Left colon (tissue), 2 donors: Measurements from ENCODE around the gene COL15A1. TPM values are rescaled to one million over a fixed set of nuclear protein-coding genes. Genes with fewer than 3 reads are reported as not detected.
"Not testable (repeated sequence)": the region's sequence is repeated elsewhere in the genome, so short reads cannot be mapped to it uniquely, and the experiment has no call there.

Experiments used
- ATAC-seq: fragments of 200-7000 bp; cut with Tn5 transposase; one replicate; pipeline ENCODE4 v1.9.1; 2020; ENCODE audit warnings: mild to moderate bottlenecking, moderate library complexity
- DNase-seq, 2 donors: peaks; one replicate each; pipeline ENCODE4 v3.0.0-alpha.2; 2020
- intact Hi-C, 2 donors: fragments of 100-400 bp; cut with DNase I in 1 of 2; cut with micrococcal nuclease in 1 of 2; formaldehyde crosslinking; loops; one replicate each; pipeline versions ENCODE4 v1.11.2 to v1.14.0; 2022; cut with DNase I, micrococcal nuclease
- total RNA-seq, 2 donors: library from RNA; stranded (reverse); fragmentation: NEBNext Ultra II Directional; extraction: Animal tissue kit (Norgen Biotek cat#: 25700); gene quantifications; one replicate each; pipeline ENCODE4 v1.2.1, GENCODE V29; 2021
- donor health status: DM: no; HTN: no; CAD: no.
- donor health status: DM: yes; HTN: yes; CAD: no.

The COL15A1 gene
- total RNA-seq, 2 donors from 2014 or later: 2.4 to 9.5 TPM

DNA sequence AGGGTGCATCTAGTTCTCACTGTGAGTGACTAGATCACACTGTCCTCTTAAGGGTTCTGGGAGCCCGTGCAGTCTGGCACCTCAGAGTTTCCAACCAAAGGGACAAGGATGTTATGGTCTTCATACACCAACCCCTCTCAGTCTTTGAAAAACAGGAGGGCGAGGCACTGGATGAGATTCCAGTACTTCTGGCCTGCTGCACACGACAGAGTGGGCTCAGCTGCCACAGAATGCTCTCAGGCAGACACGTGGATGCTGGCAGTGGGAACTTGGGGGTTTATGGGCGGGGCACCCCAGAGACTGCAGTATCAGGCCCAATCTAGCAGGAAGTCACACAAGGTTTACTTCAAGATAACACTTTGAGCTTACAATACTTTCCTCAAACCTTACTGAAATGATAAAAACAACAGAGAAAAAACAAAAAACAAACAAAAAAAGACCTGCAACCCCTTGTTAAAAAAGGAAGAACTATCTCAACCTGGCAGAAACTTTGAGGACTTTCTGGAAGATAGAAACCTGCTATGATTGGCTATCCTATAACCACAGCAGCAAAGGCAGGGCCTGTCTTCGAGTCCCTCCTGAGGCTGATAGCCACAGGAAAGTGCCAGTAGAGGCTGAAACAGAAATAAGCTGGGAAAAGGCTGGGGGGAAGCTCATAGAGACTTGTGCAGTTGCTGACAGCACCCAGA, 132.9 kb downstream of the COL15A1 start:
- DNase-seq: peak in 1 of 2 donors; percentile 42
- intact Hi-C loops: no loop called here
- ATAC-seq: no peak

DNA sequence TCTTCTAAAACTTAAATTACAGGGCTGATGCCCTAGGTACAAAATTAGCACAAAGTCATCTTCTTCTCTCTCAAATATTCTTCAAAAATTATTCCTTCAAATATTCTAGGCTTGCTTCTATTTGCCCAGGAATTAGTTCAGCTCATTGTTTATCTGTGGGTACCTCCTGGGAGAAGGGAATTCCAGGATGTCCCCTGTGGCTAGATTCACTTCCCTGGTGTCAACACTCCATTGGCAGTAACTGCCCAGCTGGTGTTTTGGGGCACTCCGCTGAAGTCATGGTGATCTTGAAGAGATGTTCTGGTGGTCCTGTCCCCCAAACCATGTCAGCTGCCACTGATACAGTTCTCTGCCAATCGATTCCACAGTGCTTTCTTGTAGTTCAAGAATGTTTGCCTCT, 135.0 kb downstream of the COL15A1 start:
- DNase-seq (no peak), ATAC-seq (no peak)
- intact Hi-C loops: no loop called here

DNA sequence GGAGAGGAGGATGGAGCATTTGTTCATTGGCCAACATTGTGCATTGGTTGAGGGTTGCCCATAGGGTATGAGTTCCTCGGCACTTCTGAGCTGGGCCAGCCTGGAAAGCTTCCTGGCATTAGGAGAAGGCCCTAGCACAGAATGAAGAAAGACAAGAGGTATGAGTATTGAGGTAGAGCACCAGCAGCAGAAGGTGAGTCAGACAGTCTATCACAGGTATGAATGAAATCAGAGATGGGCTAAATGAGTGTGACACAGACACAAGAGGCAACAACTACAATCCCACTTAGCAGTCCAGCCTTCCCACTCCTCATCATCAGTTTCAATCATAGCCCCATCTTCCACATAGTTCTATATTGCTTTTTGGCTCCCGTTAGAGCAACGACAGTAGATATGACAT, 135.8 kb downstream of the COL15A1 start:
- intact Hi-C loops: no loop called here
- no peak for DNase-seq
- no peak for ATAC-seq

DNA sequence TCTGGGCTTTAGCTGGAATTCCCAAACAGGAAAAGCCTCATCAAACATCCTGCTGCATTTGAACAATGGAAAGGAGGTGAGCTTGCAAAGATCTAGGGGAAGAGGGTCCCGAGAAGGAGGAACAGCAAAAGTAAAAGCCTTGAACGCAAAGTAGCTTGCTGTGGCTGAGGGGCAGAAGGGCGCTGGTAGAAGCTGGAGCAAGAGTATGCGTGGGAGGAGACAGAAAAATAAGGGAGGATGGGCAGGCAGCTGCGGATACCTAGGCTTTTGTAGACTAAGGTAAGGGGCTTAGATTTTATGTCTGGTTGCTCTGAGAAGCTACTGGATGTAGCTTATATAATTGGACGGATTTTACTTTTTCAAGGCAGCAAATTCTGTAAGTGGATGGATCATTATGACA, 139.3 kb downstream of the COL15A1 start:
- ATAC-seq: no peak

DNA sequence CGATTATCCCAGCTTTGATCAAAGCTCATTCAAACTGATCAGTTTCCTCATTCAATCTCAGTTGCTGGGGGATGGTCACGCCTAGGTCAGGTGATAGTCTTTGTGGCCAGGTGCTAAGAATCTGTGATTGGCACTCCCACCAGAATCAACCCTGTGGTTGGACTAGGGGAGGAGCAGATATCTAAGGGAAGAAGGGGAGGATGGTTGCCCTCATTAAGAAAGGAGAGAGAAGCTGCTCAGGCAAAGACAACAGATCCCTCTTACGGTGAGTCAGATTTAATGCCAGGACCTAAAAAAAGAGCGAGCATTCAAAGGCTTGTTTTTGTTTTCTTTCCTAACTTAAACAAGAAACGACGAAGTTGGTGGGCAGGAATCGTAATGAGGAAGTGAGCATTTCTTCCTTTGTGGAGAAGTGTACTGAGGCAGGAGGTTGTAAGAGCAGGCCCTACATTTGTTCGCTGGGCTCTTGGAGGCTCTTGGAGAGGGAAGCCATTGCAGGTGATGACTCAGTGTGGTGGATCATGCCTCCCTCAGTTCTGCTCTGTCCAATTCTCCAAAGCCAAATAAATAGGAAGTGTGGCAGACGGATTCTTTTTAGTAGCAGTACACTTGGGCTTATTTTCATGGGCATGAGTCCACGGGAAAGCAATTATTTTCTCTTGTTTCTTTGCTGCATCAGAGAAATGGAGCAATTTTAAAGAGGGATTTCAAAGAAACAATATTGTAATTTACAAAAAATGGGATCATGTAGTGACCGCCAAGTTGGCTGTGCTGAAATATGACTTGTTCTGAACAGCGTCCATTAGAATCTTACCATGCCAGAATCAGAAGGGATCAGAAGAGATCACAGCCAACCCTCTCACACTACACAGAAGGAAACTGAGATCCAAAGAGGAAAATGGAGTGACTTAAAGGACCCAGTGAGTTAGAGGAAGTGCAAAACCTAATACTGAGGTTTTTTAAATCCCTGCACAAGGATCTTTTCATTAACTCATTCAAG, 142.5 kb downstream of the COL15A1 start:
- ATAC-seq (no peak), DNase-seq (no peak)
- intact Hi-C loops: no loop called here

More for the DNA sequence above, 139.3 kb downstream of the COL15A1 start:
- intact Hi-C loops: no loop called here
- DNase-seq: no peak

DNA sequence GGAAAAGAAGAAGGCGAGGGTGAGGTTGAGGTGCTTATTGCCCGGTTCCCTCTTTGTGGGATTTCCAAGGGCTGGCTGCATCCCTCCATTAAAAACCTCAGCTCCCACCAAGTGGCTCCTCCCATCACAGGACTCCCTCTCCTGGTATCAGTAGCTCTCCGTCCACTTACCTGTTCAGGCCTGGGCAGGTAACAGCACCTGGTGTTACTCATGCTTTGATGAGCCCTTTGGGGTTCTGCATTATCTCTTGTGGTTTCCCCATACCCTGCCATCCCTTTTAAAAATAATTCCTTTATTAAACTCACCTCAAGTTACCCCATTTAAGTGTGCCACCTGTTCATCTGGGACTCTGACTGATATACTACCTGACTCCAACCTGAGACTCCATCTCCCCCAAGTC, 143.8 kb downstream of the COL15A1 start:
- intact Hi-C loops: no loop called here
- no peak for DNase-seq
- ATAC-seq: no peak

DNA sequence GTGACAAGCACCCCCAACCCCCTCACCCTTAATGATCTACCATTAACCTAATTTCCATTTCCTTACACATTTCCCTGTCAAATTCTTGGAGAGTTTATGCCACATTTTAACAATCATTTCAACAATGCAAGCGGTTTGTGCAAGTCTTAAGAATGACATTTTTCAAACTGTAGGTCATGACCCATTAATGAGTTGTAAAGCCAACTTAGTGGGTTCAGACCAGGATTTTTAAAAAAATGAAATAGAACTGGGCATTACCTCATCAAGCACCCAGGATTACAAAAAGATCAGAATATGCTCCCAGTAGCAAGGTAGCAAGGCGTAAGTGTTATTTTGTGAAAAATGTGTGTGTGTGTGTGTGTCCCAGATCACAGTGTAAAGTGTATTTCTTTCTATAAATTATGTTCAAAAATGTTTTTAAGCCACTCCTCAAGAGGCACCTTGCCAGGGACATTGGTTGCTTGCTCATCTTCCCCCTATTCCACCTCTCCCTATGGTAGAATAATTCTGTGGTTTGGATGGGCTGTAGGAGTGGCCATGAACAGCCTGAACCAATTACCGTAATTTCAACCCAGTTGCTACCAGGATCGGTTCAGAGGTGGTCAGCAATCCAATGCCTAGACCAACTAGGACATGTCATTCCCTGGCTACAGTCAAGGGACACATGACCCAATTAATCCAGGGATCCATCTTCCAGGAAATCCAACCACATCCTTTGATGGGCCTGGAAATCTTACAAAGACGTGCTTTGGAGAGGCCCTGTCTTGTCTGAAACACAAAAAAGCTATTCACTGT, 146.8 kb downstream of the COL15A1 start:
- no peak for DNase-seq
- no peak for ATAC-seq
- intact Hi-C loops: no loop called here

DNA sequence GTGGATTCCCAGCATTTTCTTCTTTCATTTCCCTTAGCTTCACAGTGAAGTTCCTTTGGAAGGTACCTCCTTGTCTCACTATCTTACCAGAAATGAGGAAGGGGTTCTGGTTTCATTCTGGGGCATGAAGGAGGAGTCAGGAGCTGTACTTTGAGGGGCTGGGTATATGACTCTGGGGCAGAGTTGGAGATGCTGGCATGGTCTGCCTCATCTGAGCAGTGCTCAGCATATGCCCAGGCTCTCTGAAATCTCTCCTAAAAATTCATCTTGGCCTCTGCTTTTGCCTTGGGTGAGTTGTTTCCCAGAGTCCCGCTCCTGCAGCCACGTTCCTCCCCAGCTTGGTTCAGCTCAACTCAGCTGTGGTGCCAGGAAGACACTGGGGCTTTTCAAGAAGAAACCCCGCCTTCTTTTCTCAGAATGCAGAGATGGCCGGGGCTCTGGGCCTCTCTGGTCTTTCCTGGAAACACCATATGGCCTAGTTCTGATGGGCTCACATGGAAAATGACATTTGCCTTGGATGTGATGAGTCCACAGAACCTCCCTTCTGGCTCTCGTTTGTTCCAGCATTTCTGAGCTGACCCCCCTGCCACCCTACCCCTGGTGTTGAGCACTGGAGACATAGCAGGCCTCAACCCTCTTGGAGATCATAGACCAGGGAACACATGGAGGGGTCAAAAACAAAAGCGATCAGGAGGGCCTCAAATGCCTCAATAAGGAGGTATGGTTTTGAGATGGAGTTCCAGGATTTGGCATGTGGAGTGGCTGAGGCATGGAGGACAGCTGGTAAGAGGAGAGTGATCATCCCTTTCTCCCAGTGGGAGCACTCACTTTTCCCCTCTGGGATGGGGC, 149.2 kb downstream of the COL15A1 start:
- intact Hi-C loops: no loop called here
- DNase-seq (no peak), ATAC-seq (no peak)

DNA sequence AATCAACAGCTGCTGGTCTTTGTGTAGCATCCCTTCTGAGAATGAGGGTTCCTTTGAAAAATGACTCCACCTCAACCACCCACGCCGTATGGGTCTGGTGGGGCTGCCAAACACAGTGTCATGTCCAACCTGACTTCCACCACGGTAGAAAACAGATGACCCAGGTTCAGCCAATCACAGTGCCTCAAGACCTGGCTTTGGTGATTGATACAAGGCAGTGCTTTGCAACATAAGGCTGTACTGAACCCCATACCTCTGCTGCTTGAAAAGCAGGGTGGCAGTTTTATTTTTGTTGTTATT, 149.7 kb downstream of the COL15A1 start:
- DNase-seq: no peak
- intact Hi-C loops: no loop called here

DNA sequence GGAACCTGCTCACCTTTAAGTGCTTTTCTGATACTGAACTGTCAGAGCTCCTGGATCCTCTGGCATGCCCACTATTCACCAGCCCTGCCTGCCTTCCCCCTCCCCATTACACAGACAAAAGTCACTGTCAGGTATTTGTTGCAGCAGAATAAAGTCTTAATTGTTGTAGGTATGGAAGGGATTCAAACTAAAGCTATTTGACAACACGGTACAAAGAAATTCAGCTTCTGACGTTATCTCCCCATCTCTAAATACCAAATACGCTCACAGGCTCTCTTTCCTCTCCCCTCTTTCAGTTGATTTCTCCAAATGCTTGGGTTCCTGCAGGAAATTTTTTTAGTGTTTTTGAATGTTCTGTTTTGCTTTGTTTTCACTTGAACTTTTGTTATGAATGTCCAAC, 151.9 kb downstream of the COL15A1 start:
- intact Hi-C loops: no loop called here
- ATAC-seq (no peak), DNase-seq (no peak)

More for the DNA sequence above, 149.7 kb downstream of the COL15A1 start:
- ATAC-seq: no peak

DNA sequence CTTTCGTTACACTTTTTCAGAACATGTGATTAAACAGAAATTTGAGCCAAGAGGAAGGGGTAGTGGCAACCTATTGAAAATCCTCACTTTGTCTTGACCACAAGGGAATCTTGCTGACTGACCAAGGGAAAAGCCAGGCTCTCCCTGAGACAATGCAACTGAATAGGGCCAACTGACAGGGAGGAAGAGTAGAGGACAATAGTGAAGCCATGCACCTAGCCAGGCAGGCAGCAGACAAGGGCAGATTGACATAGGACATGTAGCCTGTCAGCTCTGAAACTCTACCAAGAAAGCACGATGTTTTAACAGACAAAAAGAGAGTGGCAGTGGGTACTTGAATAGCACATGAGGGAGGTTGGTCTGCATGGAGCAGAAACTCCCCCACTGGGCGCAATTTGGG, 152.7 kb downstream of the COL15A1 start:
- intact Hi-C loops: no loop called here
- ATAC-seq: no peak
- DNase-seq: no peak

DNA sequence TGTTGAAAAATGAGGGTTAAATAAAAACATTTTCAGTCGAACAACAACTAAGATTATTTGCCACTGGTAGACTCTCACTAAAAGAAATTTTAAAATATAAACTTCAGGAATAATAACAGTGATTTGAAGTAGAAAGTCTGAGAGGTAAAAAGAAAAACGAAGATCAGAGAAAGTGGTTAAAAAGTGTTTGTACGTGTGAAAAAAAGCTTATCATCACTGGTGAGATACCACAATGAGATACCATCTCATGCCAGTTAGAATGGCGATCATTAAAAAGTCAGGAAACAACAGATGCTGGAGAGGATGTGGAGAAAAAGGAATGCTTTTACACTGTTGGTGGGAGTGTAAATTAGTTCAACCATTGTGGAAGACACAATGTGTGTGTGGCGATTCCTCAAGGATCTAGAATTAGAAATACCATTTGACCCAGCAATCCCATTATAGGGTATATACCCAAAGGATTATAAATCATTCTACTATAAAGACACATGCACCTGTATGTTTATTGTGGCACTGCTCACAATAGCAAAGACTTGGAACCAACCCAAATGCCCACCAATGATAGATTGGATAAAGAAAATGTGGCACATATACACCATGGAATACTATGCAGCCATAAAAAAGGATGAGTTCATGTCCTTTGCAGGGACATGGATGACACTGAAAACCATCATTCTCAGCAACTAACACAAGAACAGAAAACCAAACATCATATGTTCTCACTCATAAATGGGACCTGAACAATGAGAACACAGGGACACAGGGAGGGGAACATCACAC, 156.3 kb downstream of the COL15A1 start:
- DNase-seq, intact Hi-C loops, ATAC-seq: not testable (repeated sequence)

DNA sequence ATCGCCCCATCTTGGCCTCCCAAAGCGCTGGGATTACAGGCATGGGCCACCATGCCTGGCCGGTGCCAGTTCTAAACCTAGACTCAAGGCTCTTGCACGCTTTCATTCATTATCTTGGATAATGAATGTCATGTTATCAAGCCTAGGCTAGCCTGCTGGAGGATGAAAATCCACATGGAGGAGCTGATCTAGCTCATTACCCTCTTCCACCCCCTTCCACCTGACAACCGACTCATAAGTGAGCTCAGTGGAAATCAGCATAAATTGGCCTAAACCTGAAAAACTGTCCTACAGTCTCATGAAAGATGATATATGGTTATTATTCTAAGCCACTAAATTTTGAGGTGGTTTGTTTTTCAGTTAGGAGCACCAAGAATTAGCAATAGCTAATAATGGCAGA, 157.6 kb downstream of the COL15A1 start:
- ATAC-seq (no peak), DNase-seq (no peak)
- intact Hi-C loops: no loop called here

DNA sequence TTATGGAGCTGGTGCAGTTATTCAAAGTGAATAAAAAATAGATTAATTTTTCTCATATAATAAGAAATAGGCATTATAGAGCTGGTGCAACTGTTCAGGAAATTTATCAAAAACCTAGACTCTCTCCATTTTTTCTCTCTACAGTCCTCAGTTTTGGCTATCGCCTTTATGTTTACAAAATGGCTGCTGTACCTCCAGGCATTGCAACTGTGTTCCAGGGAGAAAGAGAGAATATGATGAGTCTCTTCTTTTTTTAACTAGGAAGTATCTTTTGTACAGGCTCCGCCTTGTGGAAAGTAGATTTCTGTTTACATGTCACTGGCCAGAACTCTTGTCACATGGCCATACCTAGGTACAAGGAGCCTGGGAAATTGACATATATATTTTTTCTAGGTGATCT, 158.1 kb downstream of the COL15A1 start:
- no peak for DNase-seq

DNA sequence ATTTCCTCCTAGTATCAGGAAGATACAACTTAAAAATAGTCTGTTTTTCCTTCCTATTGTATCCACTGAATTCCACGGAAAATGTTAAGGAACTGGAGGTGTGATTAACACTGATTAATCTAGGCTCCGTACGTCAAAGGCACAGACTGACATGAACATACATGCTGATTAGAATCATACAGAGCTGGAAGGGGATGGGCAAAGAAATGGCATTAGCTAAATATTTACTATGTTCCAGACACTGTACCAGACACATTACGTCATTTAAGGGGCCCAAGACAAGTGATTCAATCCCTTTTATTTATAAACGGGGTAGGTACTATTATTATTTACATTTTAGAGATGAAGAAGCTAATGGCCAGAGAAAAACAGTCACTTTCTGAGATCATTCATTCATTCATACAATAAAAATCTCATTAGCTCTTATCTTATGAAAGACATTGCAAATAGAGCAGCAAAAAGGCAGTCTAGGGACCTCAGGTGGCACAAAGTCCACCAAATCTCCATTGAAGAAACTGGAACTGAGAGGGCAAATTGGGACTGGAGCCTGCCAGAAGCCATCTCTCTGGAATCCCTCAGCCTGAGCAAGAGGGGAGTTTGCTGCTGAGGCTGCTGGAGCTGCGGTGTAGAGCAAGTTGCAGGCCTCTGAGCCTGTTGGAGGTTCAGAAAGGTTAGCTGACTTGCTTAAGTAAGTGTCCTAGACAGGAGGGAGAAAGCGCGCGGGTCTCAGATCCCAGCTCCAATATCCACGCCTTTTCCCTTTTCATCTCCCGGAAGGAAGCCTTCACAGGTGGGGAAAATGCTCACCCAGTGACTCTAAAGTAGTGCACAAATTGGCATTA, 159.6 kb downstream of the COL15A1 start:
- intact Hi-C loops: no loop called here
- ATAC-seq (no peak), DNase-seq (no peak)

More for the DNA sequence above, 158.1 kb downstream of the COL15A1 start:
- intact Hi-C loops: no loop called here
- no peak for ATAC-seq

DNA sequence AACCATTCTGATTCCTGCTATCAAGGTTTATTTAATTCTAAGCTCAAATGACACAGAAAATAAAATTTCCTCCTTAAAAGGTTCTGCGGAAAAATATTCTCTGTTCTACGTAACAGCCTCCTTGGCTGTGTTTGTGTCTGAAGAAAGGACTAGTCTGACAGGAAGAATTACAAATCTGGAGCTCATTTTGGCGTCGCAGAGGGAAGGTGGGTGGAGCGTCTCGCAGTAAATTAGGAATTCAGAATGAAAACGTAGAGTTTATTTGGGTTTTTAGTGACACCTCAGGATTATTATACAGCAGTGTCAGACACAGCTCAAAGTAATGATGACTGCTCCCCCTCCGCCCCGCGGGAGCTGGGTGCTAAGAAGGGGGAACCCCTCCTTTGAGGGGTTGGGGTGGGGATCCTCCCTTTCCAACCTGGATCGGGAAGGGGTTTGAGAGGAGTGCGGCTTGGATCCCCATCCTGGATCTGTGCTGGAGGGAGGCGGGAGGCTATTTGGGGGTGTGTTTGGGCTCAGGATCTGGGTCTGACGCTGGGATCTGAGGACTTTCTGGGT, 160.3 kb downstream of the COL15A1 start:
- DNase-seq: no peak
- intact Hi-C loops: no loop called here
- no peak for ATAC-seq
